Kidney (tissue), 14 donors: Measurements from ENCODE around the gene GPC1. TPM values are rescaled to one million over a fixed set of nuclear protein-coding genes. Genes with fewer than 3 reads are reported as not detected.
A peak's percentile ranks its signal among the peaks of the same experiment; 100 is the strongest.

ENCODE experiments used
- DNase-seq, 5 donors: peaks; one replicate each; pipeline ENCODE4 v3.0.0-alpha.2; 2013 to 2020
- FAIRE-seq: peaks from 2 replicates; lab custom pipeline; 2012; peaks lifted over from hg19 to GRCh38; lab: Jason Lieb, UNC
- H3K27ac ChIP-seq, 2 donors: one replicate each; pipeline ENCODE4 v1.7.0; 2013; ENCODE audit warnings: low read depth in 2 of 2, low read length in 2 of 2, inconsistent platforms in 1 of 2
- H3K27me3 ChIP-seq: one replicate; pipeline ENCODE4 v1.7.1; 2013; ENCODE audit warnings: low read length, inconsistent platforms; ENCODE audit not compliant: control insufficient read depth, insufficient read depth
- H3K36me3 ChIP-seq, 3 donors: one replicate each; pipeline versions ENCODE4 v1.7.0 to v1.7.1; 2013; ENCODE audit warnings: low read length in 3 of 3, control low read depth in 1 of 3, inconsistent platforms in 1 of 3; ENCODE audit not compliant: insufficient read depth in 3 of 3, control insufficient read depth in 2 of 3
- H3K4me1 ChIP-seq, 3 donors: one replicate each; pipeline versions ENCODE4 v1.7.0 to v1.7.1; 2013; ENCODE audit warnings: low read length in 3 of 3, inconsistent platforms in 1 of 3, low read depth in 1 of 3; ENCODE audit not compliant: control insufficient read depth in 2 of 3, insufficient read depth in 2 of 3
- H3K4me3 ChIP-seq, 3 donors: one replicate each; pipeline versions ENCODE4 v1.7.0 to v1.8.1; 2013; ENCODE audit warnings: low read length in 3 of 3, control low read depth in 1 of 3, inconsistent platforms in 1 of 3
- H3K9ac ChIP-seq, 3 donors: one replicate each; pipeline versions ENCODE4 v1.7.0 to v1.7.1; 2013; ENCODE audit warnings: low read length in 3 of 3, control low read depth in 1 of 3, inconsistent platforms in 1 of 3
- H3K9me3 ChIP-seq, 3 donors: one replicate each; pipeline versions ENCODE4 v1.7.0 to v1.7.1; 2013; ENCODE audit warnings: low read length in 3 of 3, control low read depth in 1 of 3, inconsistent platforms in 1 of 3; ENCODE audit not compliant: control insufficient read depth in 2 of 3, insufficient read depth in 1 of 3
- CTCF ChIP-seq: IDR thresholded peaks from 3 replicates; pipeline ENCODE4 v1.5.1; 2012; ENCODE audit warnings: mild to moderate bottlenecking, moderate library complexity, borderline replicate concordance; ENCODE audit not compliant: insufficient read depth; ENCODE audit errors: extremely low read depth
- intact Hi-C: fragments of 100-400 bp; cut with DNase I; formaldehyde crosslinking; loops from one replicate; pipeline ENCODE4 v1.11.1; 2022
- polyA plus RNA-seq: library from polyadenylated mRNA; stranded (reverse); fragments of 350-450 nt; fragmentation: Illumina TruSeq; extraction: RNeasy Lipid Tissue Mini Kit (QIAGEN cat#74804); gene quantifications from one replicate; pipeline ENCODE4 v1.2.3, GENCODE V29; 2014; ENCODE audit warnings: low read depth, low replicate concordance; ENCODE audit not compliant: insufficient read depth
- total RNA-seq: library from RNA; stranded (reverse); fragmentation: NEBNext Ultra II Directional; extraction: Animal tissue kit (Norgen Biotek cat#: 25700); gene quantifications from one replicate; pipeline ENCODE4 v1.2.1, GENCODE V29; 2021
- donor health status: control.
- donor health status: control.
- donor health status: control.
- donor health status: control.
- donor health status: control.
- donor health status: DM: yes; HTN: yes; CAD: no.
- donor health status: Normal renal cell carcinoma (clear cell type).

GPC1 gene
- total and polyA plus RNA-seq, 2 donors from 2014 or later = 18.4 to 124 TPM

GRCh38 chr2:240435948-240436682 is 652 bp downstream of the GPC1 start:
- no peak overlapping the region for H3K9ac ChIP-seq
- DNase-seq (peak in 3 of 5 donors; percentile 45 to 83 (median 76)), FAIRE-seq (no peak)

GRCh38 chr2:240436683-240437550 is 1.5 kb downstream of the GPC1 start:
- FAIRE-seq = no peak
- intact Hi-C loops = loop anchor here (5.0 kb wide), 1 partner anchor 205 kb away; no protein-coding TSS in a partner anchor

More at GRCh38 chr2:240435948-240436682, 652 bp downstream of the GPC1 start:
- intact Hi-C loops = loop anchor here (5.0 kb wide), 1 partner anchor 204 kb away; no protein-coding TSS in a partner anchor
- no peak for TF ChIP-seq CTCF
- Histone ChIP-seq H3K4me3 (peak overlapping the region in 2 of 3 donors; percentile 14 to 58), H3K27ac (peak overlapping the region in 1 of 2 donors; percentile 43), H3K27me3 (no peaks in the 10 kb centered on the region), H3K4me1 (peaks cover 0 to 9% (median 3%) of the 10 kb centered on the region in 3 donors), H3K36me3 (no peaks in the 10 kb centered on the region), H3K9me3 (no peaks in the 10 kb centered on the region)

GRCh38 chr2:240437551-240437860 is 2.0 kb downstream of the GPC1 start:
- DNase-seq (peak in 1 of 5 donors; percentile 59), FAIRE-seq (no peak)
- TF ChIP-seq CTCF = no peak
- H3K36me3 ChIP-seq = no peaks in the 10 kb centered on the region
- H3K27ac ChIP-seq = no peak overlapping the region
- no peak overlapping the region for H3K9ac ChIP-seq
- peaks cover 0 to 9% (median 3%) of the 10 kb centered on the region in 3 donors for H3K4me1 ChIP-seq
- intact Hi-C loops = loop anchor here (5.0 kb wide), 1 partner anchor 205 kb away; no protein-coding TSS in a partner anchor
- no peaks in the 10 kb centered on the region for H3K27me3 ChIP-seq
- H3K4me3 ChIP-seq = no peak overlapping the region
- no peaks in the 10 kb centered on the region for H3K9me3 ChIP-seq

More at GRCh38 chr2:240436683-240437550, 1.5 kb downstream of the GPC1 start:
- no peak for TF ChIP-seq CTCF
- H3K27ac ChIP-seq = no peak overlapping the region
- H3K4me1 ChIP-seq = peaks cover 0 to 9% (median 3%) of the 10 kb centered on the region in 3 donors
- no peak overlapping the region for H3K9ac ChIP-seq
- H3K36me3 ChIP-seq = no peaks in the 10 kb centered on the region
- H3K4me3 ChIP-seq = peak overlapping the region; percentile 6 to 58 (median 36)
- no peaks in the 10 kb centered on the region for H3K9me3 ChIP-seq
- no peaks in the 10 kb centered on the region for H3K27me3 ChIP-seq
- DNase-seq = peak; percentile 67 to 85 (median 73)
